A549 (cell line): Measurements from ENCODE around the gene NID1. TPM values are rescaled to one million over a fixed set of nuclear protein-coding genes. Genes with fewer than 3 reads are reported as not detected.

Experiments
- ATAC-seq, 2 experiments: fragments of 200-7000 bp in 1 of 2; fragments of >200 bp in 1 of 2; cut with Nextera tagmentation in 1 of 2; cut with Tn5 transposase in 1 of 2; 3 replicates each; pipeline versions ENCODE4 v1.8.0 to v1.9.1; 2018 to 2020; ENCODE audit warnings: mild to moderate bottlenecking in 1 of 2, moderate library complexity in 1 of 2
- CTCF ChIA-PET: fragments of 300-600 bp; sonication (Branson Sonifier 250); formaldehyde crosslinking; extraction: SDS; loops from one replicate; lab custom pipeline; 2021; ENCODE audit warnings: antibody characterized with exemption, inconsistent platforms; lab: Yijun Ruan, JAX
- POLR2A ChIA-PET: fragments of 350-600 bp; formaldehyde crosslinking; extraction: SDS; loops from one replicate; lab custom pipeline; 2021; ENCODE audit warnings: antibody characterized with exemption, inconsistent platforms; lab: Yijun Ruan, JAX
- DNase-seq, 2 experiments: peaks; one replicate each; pipeline versions ENCODE4 v3.0.0 to v3.0.0-alpha.2; 2011 to 2016; ENCODE audit warnings: low read depth in 1 of 2, low spot score in 1 of 2
- FAIRE-seq: peaks from 2 replicates; lab custom pipeline; 2011; peaks lifted over from hg19 to GRCh38; lab: Jason Lieb, UNC
- H3K27ac ChIP-seq, 2 experiments: fragments of >200 bp; sonication (Bioruptor Twin); formaldehyde crosslinking; 3 replicates each; pipeline ENCODE4 v1.5.1; 2016 to 2017
- H3K4me1 ChIP-seq: fragments of >200 bp; sonication (Bioruptor Twin); formaldehyde crosslinking; 3 replicates; pipeline ENCODE4 v1.6.1; 2016
- H3K4me2 ChIP-seq: fragments of >200 bp; sonication (Bioruptor Twin); formaldehyde crosslinking; 3 replicates; pipeline ENCODE4 v1.6.1; 2016
- H3K4me3 ChIP-seq: fragments of >200 bp; sonication (Bioruptor Twin); formaldehyde crosslinking; 3 replicates; pipeline ENCODE4 v1.5.1; 2016
- H3K9me3 ChIP-seq: fragments of >200 bp; sonication (Bioruptor Twin); formaldehyde crosslinking; 3 replicates; pipeline ENCODE4 v1.6.1; 2016
- CHD2 ChIP-seq: fragments of 150-350 bp; IDR thresholded peaks from 2 replicates; pipeline ENCODE4 v1.6.1; 2014; ENCODE audit warnings: low read length; ENCODE audit not compliant: partially characterized antibody
- E2F6 ChIP-seq: IDR thresholded peaks from 2 replicates; pipeline ENCODE4 v1.6.1; 2012; ENCODE audit warnings: low read depth, borderline replicate concordance
- EHMT2 ChIP-seq: fragments of 200-600 bp; sonication (generic); IDR thresholded peaks from 2 replicates; pipeline ENCODE4 v1.6.1; 2016; ENCODE audit warnings: antibody characterized with exemption, low read depth, mild to moderate bottlenecking, moderate library complexity
- ESRRA ChIP-seq: fragments of 150-350 bp; IDR thresholded peaks from 2 replicates; pipeline ENCODE4 v1.6.1; 2014; ENCODE audit warnings: mild to moderate bottlenecking, low read length, borderline replicate concordance
- FOSB ChIP-seq: fragments of 250-450 bp; sonication (Bioruptor Pico); IDR thresholded peaks from 2 replicates; pipeline ENCODE4 v1.5.0; 2020; ENCODE audit warnings: mild to moderate bottlenecking, moderate library complexity
- JUN ChIP-seq, 2 experiments: fragments of >200 bp; sonication (Bioruptor Twin); formaldehyde crosslinking; IDR thresholded peaks; 2 replicates in 1 of 2; 3 replicates in 1 of 2; pipeline ENCODE4 v1.6.1; 2016 to 2017
- KDM1A ChIP-seq: fragments of 200-600 bp; sonication (generic); IDR thresholded peaks from 2 replicates; pipeline ENCODE4 v1.6.1; 2016; ENCODE audit warnings: low read depth, mild to moderate bottlenecking
- MAFK ChIP-seq: fragments of 450-650 bp; IDR thresholded peaks from 2 replicates; pipeline ENCODE4 v1.6.1; 2014; ENCODE audit not compliant: partially characterized antibody
- NPAS2 ChIP-seq: fragments of 250-450 bp; sonication (Bioruptor Pico); IDR thresholded peaks from 2 replicates; pipeline ENCODE4 v1.8.0; 2022; ENCODE audit warnings: mild to moderate bottlenecking, moderate library complexity, borderline replicate concordance
- PBX3 ChIP-seq: IDR thresholded peaks from 2 replicates; pipeline ENCODE4 v1.6.1; 2012
- POLR2AphosphoS2 ChIP-seq: conservative IDR thresholded peaks from 2 replicates; pipeline ENCODE4 v1.6.1; 2012; ENCODE audit warnings: low read length, improper control_type of control experiment, inconsistent platforms
- SMC3 ChIP-seq: fragments of >200 bp; sonication (Bioruptor Twin); formaldehyde crosslinking; IDR thresholded peaks from 3 replicates; pipeline ENCODE4 v1.6.1; 2018; ENCODE audit warnings: inconsistent platforms
- ZC3H11A ChIP-seq: fragments of 450-650 bp; IDR thresholded peaks from 2 replicates; pipeline ENCODE4 v1.6.1; 2014; ENCODE audit warnings: antibody characterized with exemption, mild to moderate bottlenecking
- WGBS: methylation state at CpG from one replicate; pipeline ENCODE4 v1.1.6; 2017; ENCODE audit errors: missing lambda C conversion rate; 5-methylcytosine and 5-hydroxymethylcytosine counted together
- polyA plus RNA-seq, 4 experiments: library from polyadenylated mRNA; depleted of rRNA in 3 of 4; stranded (reverse); fragments of >200 nt; fragmentation: RNase III in 1 of 4; extraction: RNeasy Plus Mini Kit Qiagen cat#74134 plus additional on column Dnase treatment in 1 of 4; gene quantifications; 2 replicates in 3 of 4; 3 replicates in 1 of 4; pipeline ENCODE4 v1.2.3, GENCODE V29; 2011 to 2017
- TF ChIP-seq, protein P1 (sequence below): IDR thresholded peaks from 2 replicates; pipeline ENCODE4 v1.6.1; 2012
- TF ChIP-seq, protein P2 (sequence below): fragments of >200 bp; sonication (Bioruptor Twin); formaldehyde crosslinking; IDR thresholded peaks from 3 replicates; pipeline ENCODE4 v1.5.1; 2016
- TF ChIP-seq, protein P3 (sequence below): fragments of >200 bp; sonication (Bioruptor Twin); formaldehyde crosslinking; IDR thresholded peaks from 3 replicates; pipeline ENCODE4 v1.6.1; 2016

The NID1 gene
- polyA plus RNA-seq, 2 of the 4 experiments (the other 2 are of a cell fraction) = 6.8 to 10.5 TPM

DNA sequence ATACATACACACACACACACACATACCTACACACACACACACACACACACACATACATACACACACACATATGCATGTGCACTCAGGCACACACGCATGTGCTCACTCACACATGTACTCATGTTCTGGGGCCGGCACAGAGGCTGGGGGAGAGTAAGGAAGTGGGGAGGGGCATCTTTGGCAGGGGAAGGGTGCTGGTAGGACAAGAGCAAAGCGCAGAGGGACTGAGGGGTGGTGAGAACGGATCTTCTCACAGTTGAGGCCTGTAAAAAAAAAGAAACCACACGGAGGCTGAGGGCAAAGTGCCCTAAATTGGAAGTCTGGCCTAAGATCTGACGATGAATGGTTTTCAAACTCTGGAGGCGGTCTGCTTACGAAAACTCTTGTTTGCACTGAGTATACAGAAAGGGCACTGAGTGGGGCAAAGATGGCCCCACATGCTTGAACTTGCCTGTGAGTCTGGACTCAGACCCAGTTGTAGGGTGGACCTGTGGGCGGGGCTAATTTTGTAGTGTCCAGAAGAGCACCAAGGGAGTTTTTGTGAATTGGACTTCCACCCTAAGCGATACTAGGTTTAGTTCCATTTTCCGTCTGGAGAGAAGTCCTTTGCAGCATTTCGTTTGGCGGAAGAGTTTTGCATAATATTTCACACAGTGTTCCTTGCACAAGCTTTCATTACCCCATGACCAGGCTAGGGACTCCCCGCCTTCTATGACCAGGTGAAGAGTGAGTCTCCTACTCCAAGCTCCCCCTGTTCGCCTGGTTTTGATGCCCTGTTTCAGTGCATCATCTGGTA, 118.9 kb downstream of the NID1 start (continued):
- TF ChIP-seq E2F6 (no peak), JUN (IDR thresholded peaks at IDR 0.05) (no peak), CHD2 (no peak), KDM1A (no peak), POLR2AphosphoS2 (no peak), EHMT2 (no peak), ESRRA (no peak), NPAS2 (no peak)
- TF ChIP-seq, protein P1, sequence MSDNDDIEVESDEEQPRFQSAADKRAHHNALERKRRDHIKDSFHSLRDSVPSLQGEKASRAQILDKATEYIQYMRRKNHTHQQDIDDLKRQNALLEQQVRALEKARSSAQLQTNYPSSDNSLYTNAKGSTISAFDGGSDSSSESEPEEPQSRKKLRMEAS = no peak

- FAIRE-seq = no peak
- no peak overlapping the region for H3K4me3 ChIP-seq
- WGBS = 67% methylated on average over 9 of the region's 9 CpGs
- peak in 1 of 2 experiments; percentile 14 for DNase-seq
- no peaks in the 10 kb centered on the region for H3K9me3 ChIP-seq
- CTCF ChIA-PET = interaction anchor here (1.3 to 7.3 kb wide), 3 partner anchors 10 to 77 kb away, joined by 3 to 53 read pairs (median 6); partner anchors contain the start of gene LYST
- H3K4me2 ChIP-seq = no peak overlapping the region
- POLR2A ChIA-PET = no interaction called here
- no peak for TF ChIP-seq POLR2AphosphoS2
- TF ChIP-seq KDM1A = no peak
- TF ChIP-seq PBX3 = no peak
- TF ChIP-seq CHD2 = no peak
- TF ChIP-seq FOSB (CRISPR knock-in tag) = no peak
- TF ChIP-seq, protein P1 = no peak
- no peak for TF ChIP-seq MAFK
- no peak for TF ChIP-seq SMC3
- TF ChIP-seq, protein P2, sequence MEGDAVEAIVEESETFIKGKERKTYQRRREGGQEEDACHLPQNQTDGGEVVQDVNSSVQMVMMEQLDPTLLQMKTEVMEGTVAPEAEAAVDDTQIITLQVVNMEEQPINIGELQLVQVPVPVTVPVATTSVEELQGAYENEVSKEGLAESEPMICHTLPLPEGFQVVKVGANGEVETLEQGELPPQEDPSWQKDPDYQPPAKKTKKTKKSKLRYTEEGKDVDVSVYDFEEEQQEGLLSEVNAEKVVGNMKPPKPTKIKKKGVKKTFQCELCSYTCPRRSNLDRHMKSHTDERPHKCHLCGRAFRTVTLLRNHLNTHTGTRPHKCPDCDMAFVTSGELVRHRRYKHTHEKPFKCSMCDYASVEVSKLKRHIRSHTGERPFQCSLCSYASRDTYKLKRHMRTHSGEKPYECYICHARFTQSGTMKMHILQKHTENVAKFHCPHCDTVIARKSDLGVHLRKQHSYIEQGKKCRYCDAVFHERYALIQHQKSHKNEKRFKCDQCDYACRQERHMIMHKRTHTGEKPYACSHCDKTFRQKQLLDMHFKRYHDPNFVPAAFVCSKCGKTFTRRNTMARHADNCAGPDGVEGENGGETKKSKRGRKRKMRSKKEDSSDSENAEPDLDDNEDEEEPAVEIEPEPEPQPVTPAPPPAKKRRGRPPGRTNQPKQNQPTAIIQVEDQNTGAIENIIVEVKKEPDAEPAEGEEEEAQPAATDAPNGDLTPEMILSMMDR = no peak
- TF ChIP-seq ZC3H11A = no peak
- no peaks in the 10 kb centered on the region for H3K4me1 ChIP-seq
- ATAC-seq = peak in 1 of 2 experiments; percentile 13; a peak in 3 of 6 replicates
- peak overlapping the region in 1 of 2 experiments; percentile 29; a peak in 1 of 6 replicates for H3K27ac ChIP-seq
These were observed 121.2 kb downstream of the NID1 start for GRCh38 chr1:235943581-235944114.

DNA sequence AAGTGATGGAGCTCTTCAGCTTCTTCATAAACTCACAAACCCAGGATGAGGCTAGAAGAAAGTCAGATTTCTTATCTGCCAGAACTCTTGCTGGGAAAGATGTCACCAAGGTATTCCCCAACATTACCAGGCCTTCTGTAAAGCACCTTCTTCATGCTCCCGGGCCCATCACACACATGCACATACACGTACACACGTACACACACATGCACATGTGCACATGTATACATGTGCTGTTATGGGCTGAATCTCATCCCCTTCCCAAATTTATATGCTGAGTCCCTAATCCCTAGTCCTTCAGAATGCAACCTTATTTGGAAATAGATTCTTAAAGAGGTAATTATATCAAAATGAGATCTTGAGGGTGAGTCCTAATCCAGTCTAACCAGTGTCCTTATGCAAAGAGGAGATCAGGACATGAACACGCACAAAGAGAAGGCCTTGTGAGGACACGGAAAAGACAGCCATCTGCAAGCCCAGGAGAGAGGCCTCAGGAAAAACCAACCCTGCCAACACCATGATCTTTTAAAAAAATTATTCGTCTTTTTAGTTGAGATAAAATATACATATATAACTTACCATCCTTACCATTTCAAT, 121.8 kb downstream of the NID1 start:
- 90% methylated on average over 6 of the region's 6 CpGs for WGBS
- TF ChIP-seq CHD2 = no peak
- TF ChIP-seq, protein P3, sequence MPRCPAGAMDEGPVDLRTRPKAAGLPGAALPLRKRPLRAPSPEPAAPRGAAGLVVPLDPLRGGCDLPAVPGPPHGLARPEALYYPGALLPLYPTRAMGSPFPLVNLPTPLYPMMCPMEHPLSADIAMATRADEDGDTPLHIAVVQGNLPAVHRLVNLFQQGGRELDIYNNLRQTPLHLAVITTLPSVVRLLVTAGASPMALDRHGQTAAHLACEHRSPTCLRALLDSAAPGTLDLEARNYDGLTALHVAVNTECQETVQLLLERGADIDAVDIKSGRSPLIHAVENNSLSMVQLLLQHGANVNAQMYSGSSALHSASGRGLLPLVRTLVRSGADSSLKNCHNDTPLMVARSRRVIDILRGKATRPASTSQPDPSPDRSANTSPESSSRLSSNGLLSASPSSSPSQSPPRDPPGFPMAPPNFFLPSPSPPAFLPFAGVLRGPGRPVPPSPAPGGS = no peak
- no peak for FAIRE-seq
- H3K4me3 ChIP-seq = no peak overlapping the region
- H3K9me3 ChIP-seq = no peaks in the 10 kb centered on the region
- H3K4me2 ChIP-seq = no peak overlapping the region
- no peaks in the 10 kb centered on the region for H3K4me1 ChIP-seq
- CTCF ChIA-PET = interaction anchor here (1.0 to 3.0 kb wide), 4 partner anchors 28 to 77 kb away, joined by 3 to 25 read pairs (median 8); partner anchors contain the start of gene LYST
- POLR2A ChIA-PET = no interaction called here
- ATAC-seq = no peak
- no peak for DNase-seq
- no peak overlapping the region for H3K27ac ChIP-seq
